Activated T-cell treated with anti-CD3 and anti-CD28 coated beads, Interleukin-2, amount 50 U/mL, for 24 hours (primary cell): Measurements from ENCODE around the gene KANK4.
"Not testable (repeated sequence)": the region's sequence is repeated elsewhere in the genome, so short reads cannot be mapped to it uniquely, and the experiment has no call there.

Experiments used
- DNase-seq: peaks from one replicate; pipeline ENCODE4 v3.0.0-alpha.2; 2020
- H3K27ac Mint-ChIP-seq: 2 replicates; pipeline ENCODE4 v1.8.0; 2020; ENCODE audit warnings: mild to moderate bottlenecking, mixed read lengths
- H3K27me3 Mint-ChIP-seq: 2 replicates; pipeline ENCODE4 v1.8.0; 2020; ENCODE audit warnings: mixed read lengths
- H3K36me3 Mint-ChIP-seq: 2 replicates; pipeline ENCODE4 v1.8.0; 2020; ENCODE audit warnings: low read depth, mixed read lengths
- H3K4me1 Mint-ChIP-seq: 2 replicates; pipeline ENCODE4 v1.8.0; 2020; ENCODE audit warnings: low read depth, mixed read lengths
- H3K4me3 Mint-ChIP-seq: 2 replicates; pipeline ENCODE4 v1.8.0; 2020; ENCODE audit warnings: mild to moderate bottlenecking, moderate library complexity, mixed read lengths
- H3K9me3 Mint-ChIP-seq: 2 replicates; pipeline ENCODE4 v1.8.0; 2020; ENCODE audit warnings: mixed read lengths

The KANK4 gene

DNA sequence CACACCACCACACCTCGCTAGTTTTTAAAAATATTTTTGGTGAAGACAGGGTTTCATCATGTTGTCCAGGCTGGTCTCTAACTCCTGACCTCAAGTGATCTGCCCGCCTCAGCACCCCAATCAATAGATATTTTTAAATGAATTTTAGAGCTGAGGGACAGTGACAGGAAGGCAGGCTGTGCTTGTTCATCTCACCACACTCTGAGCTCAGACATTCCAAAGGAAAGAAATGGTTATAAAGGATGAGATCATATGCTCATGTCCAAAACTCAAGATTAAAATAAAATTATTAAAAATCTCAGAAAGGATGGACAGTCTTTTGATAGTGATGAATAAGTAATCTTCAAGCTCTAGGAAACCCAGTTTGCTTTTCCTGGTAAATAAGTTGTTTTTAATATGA lies 83.7 kb downstream of the KANK4 start:
- H3K27ac Mint-ChIP-seq: no peak overlapping the region
- H3K27me3 Mint-ChIP-seq: peaks cover 2% of the 10 kb centered on the region
- H3K36me3 Mint-ChIP-seq: no peaks in the 10 kb centered on the region
- H3K4me1 Mint-ChIP-seq: no peaks in the 10 kb centered on the region
- no peaks in the 10 kb centered on the region for H3K9me3 Mint-ChIP-seq
- DNase-seq: no peak
- H3K4me3 Mint-ChIP-seq: no peak overlapping the region

DNA sequence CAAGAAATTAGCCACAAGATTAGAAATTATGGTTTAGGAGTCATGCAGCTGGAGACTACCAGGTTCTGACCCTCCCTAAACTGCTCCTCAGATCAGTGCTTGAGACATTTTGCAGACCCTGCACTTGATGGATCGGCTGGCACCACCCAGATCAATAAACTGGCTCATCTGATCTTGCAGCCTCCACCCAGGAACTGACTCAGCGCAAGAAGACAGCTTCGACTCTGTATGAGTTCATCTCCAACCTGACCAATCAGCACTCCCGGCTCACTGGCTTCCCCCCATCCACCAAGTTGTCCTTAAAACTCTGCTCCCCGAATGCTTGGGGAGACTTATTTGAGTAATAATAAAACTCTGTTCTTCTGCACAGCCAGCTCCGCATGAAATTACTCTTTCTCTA lies 84.5 kb downstream of the KANK4 start:
- H3K4me3 Mint-ChIP-seq: no peak overlapping the region
- H3K27me3 Mint-ChIP-seq: peaks cover 3% of the 10 kb centered on the region
- H3K4me1 Mint-ChIP-seq: no peaks in the 10 kb centered on the region
- no peak for DNase-seq
- H3K36me3 Mint-ChIP-seq: no peaks in the 10 kb centered on the region
- no peak overlapping the region for H3K27ac Mint-ChIP-seq
- H3K9me3 Mint-ChIP-seq: no peaks in the 10 kb centered on the region

DNA sequence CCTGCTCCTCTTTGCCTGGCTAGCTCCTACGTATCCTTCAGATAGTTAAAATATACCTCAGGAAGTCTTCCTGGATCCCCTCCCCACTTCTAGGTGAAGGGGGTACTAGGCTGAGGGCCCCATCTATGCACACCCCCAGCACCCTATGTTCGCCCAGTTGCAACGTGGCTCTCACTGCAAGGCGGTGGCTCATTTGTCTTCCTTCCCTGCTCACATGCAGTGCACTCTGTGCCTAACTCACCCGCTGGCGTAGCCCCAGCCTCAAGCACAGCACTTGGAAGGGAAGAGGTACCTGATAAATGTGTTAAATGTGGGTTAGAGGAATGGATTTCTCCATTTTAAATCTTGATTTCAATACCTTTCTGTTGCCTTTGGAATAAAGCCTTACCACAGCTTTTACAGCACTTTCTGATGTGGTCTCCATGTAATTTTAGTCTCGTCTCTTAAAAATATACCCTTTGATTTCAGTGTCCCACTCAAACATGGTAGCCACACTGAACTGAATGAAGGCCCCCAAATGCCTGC lies 85.2 kb downstream of the KANK4 start:
- Mint-ChIP-seq H3K27me3 (peaks cover 3% of the 10 kb centered on the region), H3K27ac (no peak overlapping the region), H3K4me1 (no peaks in the 10 kb centered on the region), H3K9me3 (no peaks in the 10 kb centered on the region), H3K36me3 (no peaks in the 10 kb centered on the region), H3K4me3 (no peak overlapping the region)
- no peak for DNase-seq

DNA sequence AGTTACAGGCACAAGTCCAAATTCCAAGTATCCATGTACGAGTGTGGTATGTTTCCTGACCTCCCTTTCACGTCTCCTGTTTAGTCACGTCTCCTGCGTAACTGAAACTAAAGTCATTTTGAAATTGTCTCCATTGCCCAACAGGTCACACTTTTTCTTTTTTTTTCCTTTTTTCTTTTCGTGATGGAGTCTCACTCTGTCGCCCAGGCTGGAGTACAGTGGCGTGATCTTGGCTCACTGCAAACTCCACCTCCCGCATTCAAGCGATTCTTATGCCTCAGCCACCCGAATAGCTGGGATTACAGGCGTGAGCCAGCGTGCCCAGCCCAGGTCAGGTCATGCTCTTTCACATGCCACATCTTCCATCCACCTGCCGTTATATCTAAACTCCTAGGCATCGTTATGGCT lies 86.4 kb downstream of the KANK4 start:
- Mint-ChIP-seq H3K36me3 (no peaks in the 10 kb centered on the region), H3K4me1 (no peaks in the 10 kb centered on the region), H3K27me3 (peaks cover 3% of the 10 kb centered on the region), H3K4me3 (no peak overlapping the region), H3K9me3 (no peaks in the 10 kb centered on the region), H3K27ac (no peak overlapping the region)
- DNase-seq: no peak

DNA sequence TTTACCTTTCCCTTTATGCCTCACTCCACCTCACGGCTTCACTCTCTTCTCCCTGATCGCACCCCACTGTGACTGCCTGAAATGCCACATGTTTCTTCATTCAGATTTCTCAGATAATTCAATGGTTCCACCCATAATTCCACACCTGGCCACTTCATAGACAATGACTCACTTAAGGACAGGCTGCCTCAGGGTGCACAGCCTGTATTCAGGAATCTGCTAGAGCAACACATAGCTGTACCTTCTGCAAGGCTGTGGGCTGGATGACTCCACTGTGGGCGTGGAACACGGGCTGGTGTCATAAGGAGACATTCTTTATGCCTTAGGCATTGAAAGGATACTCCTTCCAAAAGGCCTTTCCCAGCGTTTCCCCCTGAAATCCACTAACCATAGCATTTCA lies 88.5 kb downstream of the KANK4 start:
- Mint-ChIP-seq H3K27me3 (peaks cover 3% of the 10 kb centered on the region), H3K9me3 (no peaks in the 10 kb centered on the region), H3K27ac (no peak overlapping the region), H3K4me3 (no peak overlapping the region), H3K36me3 (no peaks in the 10 kb centered on the region), H3K4me1 (no peaks in the 10 kb centered on the region)
- no peak for DNase-seq

DNA sequence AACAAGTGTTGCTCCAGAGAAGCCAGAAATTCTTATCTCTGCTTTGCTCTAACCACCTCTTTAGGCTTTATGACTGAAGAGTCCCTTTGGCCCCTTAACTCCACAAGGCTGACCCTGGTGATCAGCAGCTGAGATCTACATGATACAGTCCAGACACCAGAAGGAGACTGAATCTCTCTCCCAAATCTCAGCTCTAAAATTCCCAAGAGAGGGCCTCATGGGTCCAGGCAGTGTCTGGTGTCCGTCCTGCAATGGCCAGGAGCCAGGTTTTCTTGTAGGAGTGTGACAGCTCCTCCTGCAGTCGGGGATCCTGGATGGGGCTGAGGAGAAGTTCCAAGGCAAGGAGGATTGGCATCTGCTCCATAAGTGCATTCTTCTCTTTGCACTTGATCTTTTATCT lies 89.3 kb downstream of the KANK4 start:
- Mint-ChIP-seq H3K27me3 (peaks cover 3% of the 10 kb centered on the region), H3K9me3 (no peaks in the 10 kb centered on the region), H3K4me3 (no peak overlapping the region), H3K27ac (no peak overlapping the region), H3K4me1 (no peaks in the 10 kb centered on the region), H3K36me3 (no peaks in the 10 kb centered on the region)
- no peak for DNase-seq

DNA sequence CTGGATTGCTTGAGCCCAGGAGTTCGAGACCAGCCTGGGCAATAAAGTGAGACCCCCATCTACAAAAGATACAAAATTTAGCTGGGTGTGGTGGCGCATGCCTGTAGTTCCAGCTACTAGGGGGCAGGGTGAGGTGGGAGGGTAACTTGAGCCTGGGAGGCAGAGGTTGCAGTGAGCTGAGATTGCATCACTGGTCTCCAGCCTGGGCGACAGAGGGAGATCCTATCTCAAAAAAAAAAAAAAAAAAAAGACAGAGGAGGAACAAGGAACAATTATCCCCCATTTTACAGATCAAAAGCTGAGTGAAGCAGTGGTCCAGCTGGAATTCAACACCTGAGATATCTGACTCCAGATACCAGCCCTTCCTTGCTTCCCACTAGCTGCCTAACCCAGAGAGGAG lies 89.8 kb downstream of the KANK4 start:
- Mint-ChIP-seq H3K9me3 (no peaks in the 10 kb centered on the region), H3K27ac (no peak overlapping the region), H3K27me3 (peaks cover 3% of the 10 kb centered on the region), H3K4me3 (no peak overlapping the region), H3K36me3 (no peaks in the 10 kb centered on the region), H3K4me1 (no peaks in the 10 kb centered on the region)
- no peak for DNase-seq

- Mint-ChIP-seq H3K4me1 (no peaks in the 10 kb centered on the region), H3K9me3 (no peaks in the 10 kb centered on the region)
Measured at GRCh38 chr1:62228883-62229187, 90.4 kb downstream of the KANK4 start.

GRCh38 chr1:62228136-62228882 lies 90.9 kb downstream of the KANK4 start:
- peaks cover 3% of the 10 kb centered on the region for H3K27me3 Mint-ChIP-seq
- no peaks in the 10 kb centered on the region for H3K9me3 Mint-ChIP-seq
- H3K36me3 Mint-ChIP-seq: no peaks in the 10 kb centered on the region
- H3K27ac Mint-ChIP-seq: no peak overlapping the region
- H3K4me3 Mint-ChIP-seq: no peak overlapping the region
- H3K4me1 Mint-ChIP-seq: no peaks in the 10 kb centered on the region
- DNase-seq: no peak

More at GRCh38 chr1:62228883-62229187, 90.4 kb downstream of the KANK4 start:
- no peak for DNase-seq
- Mint-ChIP-seq H3K4me3 (no peak overlapping the region), H3K27me3 (peaks cover 3% of the 10 kb centered on the region), H3K36me3 (no peaks in the 10 kb centered on the region), H3K27ac (no peak overlapping the region)

DNA sequence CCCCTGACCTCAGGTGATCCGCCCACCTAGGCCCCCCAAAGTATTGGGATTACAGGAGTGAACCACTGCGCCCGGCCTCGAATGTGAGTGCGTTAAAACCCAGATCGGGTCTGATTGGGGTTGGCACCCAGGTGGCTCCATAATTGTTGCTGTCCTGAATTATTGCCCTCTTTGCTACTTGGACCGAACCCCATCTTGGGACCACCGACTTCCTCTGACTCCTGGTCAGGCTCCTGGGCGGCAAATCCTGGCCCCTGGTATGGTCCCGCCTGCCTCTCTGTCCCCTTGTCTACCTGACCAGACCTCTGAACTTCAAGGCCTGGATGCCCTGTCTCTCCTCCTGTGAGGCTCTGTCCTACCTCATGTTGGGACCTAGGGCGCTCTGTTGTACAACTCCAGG lies 91.7 kb downstream of the KANK4 start:
- Mint-ChIP-seq H3K36me3 (no peaks in the 10 kb centered on the region), H3K27ac (no peak overlapping the region), H3K27me3 (peaks cover 3% of the 10 kb centered on the region), H3K9me3 (no peaks in the 10 kb centered on the region), H3K4me1 (no peaks in the 10 kb centered on the region), H3K4me3 (no peak overlapping the region)
- DNase-seq: no peak

DNA sequence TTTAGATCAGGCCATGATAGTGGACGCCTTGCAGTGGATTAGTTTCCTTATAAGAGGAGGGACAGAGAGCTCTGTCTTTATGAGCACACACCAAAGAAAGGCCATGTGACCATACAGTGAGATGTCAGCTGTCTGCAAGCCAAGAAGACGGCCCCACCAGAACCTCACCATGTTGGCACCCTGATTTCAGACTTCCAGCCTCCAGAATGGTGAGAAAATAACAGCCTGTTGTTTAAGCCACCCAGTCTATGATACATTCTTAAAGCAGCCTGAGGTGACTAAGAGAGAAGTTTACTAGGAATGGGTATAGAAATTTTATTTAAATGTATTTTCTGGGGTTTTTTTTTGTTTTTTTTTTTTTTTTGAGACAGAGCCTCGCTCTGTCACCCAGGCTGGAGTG lies 95.1 kb downstream of the KANK4 start:
- Mint-ChIP-seq H3K4me1 (no peaks in the 10 kb centered on the region), H3K36me3 (no peaks in the 10 kb centered on the region), H3K27ac (no peak overlapping the region), H3K27me3 (no peaks in the 10 kb centered on the region), H3K9me3 (no peaks in the 10 kb centered on the region), H3K4me3 (no peak overlapping the region)
- DNase-seq: no peak

DNA sequence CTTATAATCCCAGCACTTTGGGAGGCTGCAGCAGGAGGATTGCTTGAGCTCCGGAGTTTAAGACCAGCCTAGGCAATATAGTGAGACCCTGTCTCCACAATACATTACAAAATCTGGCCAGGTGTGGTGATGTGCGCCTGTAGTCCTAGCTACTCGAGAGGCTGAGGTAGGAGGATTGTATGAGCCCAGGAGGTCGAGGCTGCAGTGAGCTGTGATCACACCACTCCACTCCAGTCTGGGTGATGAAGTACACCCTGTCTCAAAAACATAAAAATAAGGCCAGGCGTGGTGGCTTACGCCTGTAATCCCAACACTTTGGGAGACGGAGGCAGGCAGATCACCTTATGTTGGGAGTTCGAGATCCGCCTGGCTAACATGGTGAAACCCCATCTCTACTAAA lies 96.9 kb downstream of the KANK4 start:
- no peaks in the 10 kb centered on the region for H3K9me3 Mint-ChIP-seq
- H3K4me3 Mint-ChIP-seq: no peak overlapping the region
- no peaks in the 10 kb centered on the region for H3K4me1 Mint-ChIP-seq
- no peaks in the 10 kb centered on the region for H3K36me3 Mint-ChIP-seq
- H3K27ac Mint-ChIP-seq: no peak overlapping the region
- no peak for DNase-seq
- H3K27me3 Mint-ChIP-seq: no peaks in the 10 kb centered on the region

DNA sequence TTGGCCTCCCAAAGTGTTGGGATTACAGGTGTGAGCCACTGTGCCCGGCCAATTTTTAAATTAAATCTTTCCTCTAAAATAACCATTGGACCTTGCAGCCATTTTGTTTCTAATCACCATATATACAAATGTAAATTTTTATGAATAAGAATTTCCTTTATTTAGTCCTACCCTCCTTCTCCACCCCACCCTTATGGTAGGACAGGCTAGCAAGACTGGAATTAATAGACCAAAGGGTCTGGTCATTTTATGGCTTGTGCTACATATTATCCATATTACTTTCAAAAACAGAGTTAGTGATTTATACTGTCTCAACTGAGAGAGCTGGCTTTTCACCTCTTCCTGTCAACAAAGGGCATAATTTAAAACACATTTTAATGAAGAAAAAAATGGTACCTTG lies 98.1 kb downstream of the KANK4 start:
- Mint-ChIP-seq H3K4me3 (no peak overlapping the region), H3K9me3 (no peaks in the 10 kb centered on the region), H3K27ac (no peak overlapping the region), H3K36me3 (no peaks in the 10 kb centered on the region), H3K27me3 (no peaks in the 10 kb centered on the region), H3K4me1 (no peaks in the 10 kb centered on the region)
- DNase-seq: no peak

GRCh38 chr1:62220456-62220855 lies 98.8 kb downstream of the KANK4 start:
- H3K4me1 Mint-ChIP-seq, H3K4me3 Mint-ChIP-seq, H3K27me3 Mint-ChIP-seq, H3K36me3 Mint-ChIP-seq, H3K27ac Mint-ChIP-seq, DNase-seq, H3K9me3 Mint-ChIP-seq: not testable (repeated sequence)

GRCh38 chr1:62218604-62219003 lies 100.6 kb downstream of the KANK4 start:
- Mint-ChIP-seq H3K27ac (no peak overlapping the region), H3K9me3 (peaks cover 2% of the 10 kb centered on the region), H3K27me3 (no peaks in the 10 kb centered on the region), H3K36me3 (no peaks in the 10 kb centered on the region), H3K4me1 (no peaks in the 10 kb centered on the region), H3K4me3 (no peak overlapping the region)
- DNase-seq: no peak
